ENCODE data around the gene SHKBP1.
"Not testable (repeated sequence)": the region's sequence is repeated elsewhere in the genome, so short reads cannot be mapped to it uniquely, and the experiment has no call there.

The SHKBP1 gene

DNA sequence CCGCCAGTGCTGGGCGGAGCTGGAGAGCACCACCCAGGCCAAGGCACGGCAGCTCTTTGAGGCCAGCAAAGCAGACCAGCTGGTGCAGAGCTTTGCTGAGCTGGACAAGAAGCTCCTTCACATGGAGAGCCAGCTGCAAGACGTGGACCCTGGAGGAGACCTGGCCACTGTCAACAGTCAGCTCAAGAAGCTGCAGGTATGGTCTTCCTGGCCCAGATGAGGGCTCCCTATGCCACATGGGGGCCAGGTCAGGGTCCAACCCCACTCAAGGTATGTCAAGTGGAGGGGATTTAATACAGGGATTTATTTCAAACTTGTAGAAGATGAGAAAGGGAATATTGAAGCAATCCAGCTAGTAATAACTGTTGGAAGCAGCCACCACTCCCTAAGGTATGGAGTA lies 42.5 kb upstream of the SHKBP1 start:
- TF ChIP-seq, protein P1, sequence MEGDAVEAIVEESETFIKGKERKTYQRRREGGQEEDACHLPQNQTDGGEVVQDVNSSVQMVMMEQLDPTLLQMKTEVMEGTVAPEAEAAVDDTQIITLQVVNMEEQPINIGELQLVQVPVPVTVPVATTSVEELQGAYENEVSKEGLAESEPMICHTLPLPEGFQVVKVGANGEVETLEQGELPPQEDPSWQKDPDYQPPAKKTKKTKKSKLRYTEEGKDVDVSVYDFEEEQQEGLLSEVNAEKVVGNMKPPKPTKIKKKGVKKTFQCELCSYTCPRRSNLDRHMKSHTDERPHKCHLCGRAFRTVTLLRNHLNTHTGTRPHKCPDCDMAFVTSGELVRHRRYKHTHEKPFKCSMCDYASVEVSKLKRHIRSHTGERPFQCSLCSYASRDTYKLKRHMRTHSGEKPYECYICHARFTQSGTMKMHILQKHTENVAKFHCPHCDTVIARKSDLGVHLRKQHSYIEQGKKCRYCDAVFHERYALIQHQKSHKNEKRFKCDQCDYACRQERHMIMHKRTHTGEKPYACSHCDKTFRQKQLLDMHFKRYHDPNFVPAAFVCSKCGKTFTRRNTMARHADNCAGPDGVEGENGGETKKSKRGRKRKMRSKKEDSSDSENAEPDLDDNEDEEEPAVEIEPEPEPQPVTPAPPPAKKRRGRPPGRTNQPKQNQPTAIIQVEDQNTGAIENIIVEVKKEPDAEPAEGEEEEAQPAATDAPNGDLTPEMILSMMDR (conservative IDR thresholded peaks at IDR 0.05; ENCODE audit: low read depth, low read length) = no peak
- DNase-seq (ENCODE audit: low read depth) = no peak

DNA sequence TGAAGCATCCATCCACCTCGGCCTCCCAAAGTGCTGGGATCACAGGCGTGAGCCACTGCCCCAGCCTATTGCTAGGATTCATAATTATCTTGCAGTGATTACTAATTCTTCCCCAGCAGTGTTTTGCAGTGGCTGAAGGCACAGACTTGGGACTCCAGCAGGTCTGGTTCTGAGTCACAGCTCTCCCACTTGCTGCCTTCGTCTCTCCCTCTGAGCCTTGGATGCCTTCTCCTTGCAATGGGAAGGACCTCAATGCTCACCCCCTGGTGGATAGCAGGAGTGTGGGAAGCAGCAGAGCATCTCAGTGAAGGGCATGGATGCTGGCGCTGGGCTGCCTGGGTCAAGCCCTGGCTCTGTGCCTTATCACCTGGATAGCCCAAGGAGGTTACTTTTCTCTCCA lies 37.6 kb upstream of the SHKBP1 start:
- no peak overlapping the region for H3K4me3 ChIP-seq (ENCODE audit: low read depth, low read length)
- TF ChIP-seq, protein P1 (conservative IDR thresholded peaks at IDR 0.05; ENCODE audit: low read depth, low read length) = peak; percentile 11
- no peak for DNase-seq (ENCODE audit: low read depth)

More for the DNA sequence above, 42.5 kb upstream of the SHKBP1 start:
- no peak overlapping the region for H3K4me3 ChIP-seq (ENCODE audit: low read depth, low read length)

DNA sequence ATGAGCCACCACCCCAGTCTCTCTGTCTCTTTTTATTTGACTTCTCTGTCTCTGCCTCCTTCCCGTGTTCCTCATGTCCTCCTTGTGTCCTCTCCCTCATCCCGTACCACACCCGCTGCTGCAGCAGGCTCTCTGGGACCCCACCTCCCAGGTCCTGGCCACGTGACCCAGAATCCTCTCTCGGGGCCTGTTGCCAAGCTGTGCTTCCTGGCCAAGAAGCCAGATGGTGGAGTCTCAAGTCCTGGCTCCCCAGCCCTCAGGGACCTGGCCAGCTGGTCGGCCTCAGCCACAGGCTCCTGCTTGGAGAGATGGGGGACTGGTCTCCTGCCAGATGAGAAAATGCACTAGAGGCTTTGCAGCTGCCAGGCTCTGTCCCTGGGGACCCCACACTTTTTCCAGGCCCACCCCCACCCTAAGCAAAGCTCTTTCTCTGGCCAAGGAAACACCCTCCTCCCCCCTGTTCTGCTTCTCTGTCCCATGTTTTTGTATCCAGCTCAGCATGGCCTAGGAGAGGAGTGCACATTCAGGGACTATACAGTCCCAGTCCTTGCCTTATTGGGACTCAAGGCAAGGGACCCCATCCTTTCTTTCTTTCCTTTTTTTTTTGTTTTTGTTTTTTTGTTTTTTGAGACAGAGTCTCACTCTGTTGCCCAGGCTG lies 34.3 kb upstream of the SHKBP1 start:
- TF ChIP-seq, protein P1 (conservative IDR thresholded peaks at IDR 0.05; ENCODE audit: low read depth, low read length) = peak; percentile 14
- no peak overlapping the region for H3K4me3 ChIP-seq (ENCODE audit: low read depth, low read length)
- peak; percentile 67 for DNase-seq (ENCODE audit: low read depth)

DNA sequence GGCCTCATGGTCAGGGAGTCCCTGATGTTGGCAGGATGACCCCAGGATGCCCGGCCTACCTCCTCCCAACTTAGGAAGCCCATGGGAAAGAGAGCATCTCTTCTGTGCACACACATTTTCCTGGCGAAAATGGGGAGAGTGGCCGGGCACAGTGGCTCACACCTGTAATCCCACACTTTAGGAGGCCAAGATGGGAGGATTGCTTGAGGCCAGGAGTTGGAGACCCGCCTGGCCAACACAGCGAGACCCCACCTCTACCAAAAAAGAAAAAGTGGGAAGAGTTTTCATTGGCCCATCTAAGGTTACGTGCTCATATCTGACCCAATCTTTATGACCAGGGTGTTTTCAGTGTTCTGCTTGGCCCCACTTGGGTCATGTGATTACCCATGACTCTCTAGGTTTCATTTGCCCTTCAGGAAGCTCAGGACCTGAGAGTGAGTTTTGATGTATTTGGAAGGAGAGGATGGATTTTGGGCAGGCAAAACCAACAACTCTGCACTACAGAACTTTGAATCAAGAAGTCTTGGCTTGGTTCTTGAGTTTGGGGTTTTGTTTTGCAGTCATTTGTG lies 33.6 kb upstream of the SHKBP1 start:
- no peak overlapping the region for H3K4me3 ChIP-seq (ENCODE audit: low read depth, low read length)
- TF ChIP-seq, protein P1 (conservative IDR thresholded peaks at IDR 0.05; ENCODE audit: low read depth, low read length) = no peak
- no peak for DNase-seq (ENCODE audit: low read depth)

DNA sequence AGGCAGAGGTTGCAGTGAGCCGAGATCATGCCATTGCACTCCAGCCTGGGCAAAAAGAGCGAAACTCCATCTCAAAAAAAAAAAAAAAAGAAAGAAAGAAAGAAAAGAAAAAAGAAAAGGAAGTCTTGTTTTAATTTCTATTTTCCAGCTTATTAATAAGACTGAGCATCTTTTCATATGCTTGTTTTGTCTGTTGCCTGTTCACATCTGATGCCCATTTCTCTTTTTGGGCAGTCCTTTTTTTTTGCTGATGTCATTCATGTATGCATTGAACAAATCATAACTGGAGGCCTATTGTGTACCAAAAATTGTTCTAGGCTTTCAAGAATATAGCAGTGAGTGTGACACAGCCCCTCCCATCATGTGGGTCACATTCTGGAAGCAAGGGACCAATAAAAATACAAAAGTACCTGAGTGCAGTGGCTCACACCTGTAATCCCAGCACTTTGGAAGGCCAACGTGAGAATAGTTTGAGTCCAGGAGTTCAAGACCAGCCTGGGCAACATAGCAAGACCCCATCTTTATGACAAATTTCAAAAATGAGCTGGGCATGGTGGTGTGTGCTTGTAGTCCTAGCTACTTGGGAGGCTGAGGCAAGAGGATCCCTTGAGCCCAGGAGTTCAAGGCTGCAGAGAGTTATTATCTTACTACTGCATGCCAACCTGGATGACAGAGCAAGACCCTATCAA lies 30.4 kb upstream of the SHKBP1 start:
- H3K4me3 ChIP-seq (ENCODE audit: low read depth, low read length); DNase-seq (ENCODE audit: low read depth): not testable (repeated sequence)

DNA sequence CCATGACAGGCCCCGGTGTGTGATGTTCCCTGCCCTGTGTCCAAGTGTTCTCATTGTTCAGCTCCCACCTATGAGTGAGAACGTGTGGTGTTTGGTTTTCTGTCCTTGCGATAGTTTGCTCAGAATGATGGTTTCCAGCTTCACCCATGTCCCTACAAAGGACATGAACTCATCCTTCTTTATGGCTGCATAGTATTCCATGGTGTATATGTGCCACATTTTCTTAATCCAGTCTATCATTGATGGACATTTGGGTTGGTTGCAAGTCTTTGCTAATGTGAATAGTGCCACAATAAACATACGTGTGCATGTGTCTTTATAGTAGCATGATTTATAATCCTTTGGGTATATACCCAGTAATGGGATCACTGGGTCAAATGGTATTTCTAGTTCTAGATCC lies 29.5 kb upstream of the SHKBP1 start:
- DNase-seq (ENCODE audit: low read depth); H3K4me3 ChIP-seq (ENCODE audit: low read depth, low read length): not testable (repeated sequence)

DNA sequence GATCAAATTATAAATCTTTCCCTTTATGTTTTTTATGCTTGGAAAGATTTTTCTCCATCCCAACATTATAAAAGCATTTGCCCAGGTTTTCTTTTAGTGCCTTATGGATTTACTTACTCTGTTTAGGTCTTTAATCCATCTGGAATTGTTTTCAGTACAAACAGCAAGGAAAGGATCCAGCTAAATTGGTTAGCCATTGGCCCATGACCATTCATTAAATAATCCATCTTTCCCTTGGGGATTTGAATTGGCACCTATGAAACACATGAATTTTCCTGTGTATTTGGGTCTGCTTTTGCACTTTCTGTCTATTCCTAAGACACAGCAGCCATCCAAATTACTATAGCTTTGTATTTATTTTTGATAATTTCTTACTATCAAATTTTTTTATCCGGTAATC lies 28.8 kb upstream of the SHKBP1 start:
- no peak for DNase-seq (ENCODE audit: low read depth)
- H3K4me3 ChIP-seq (ENCODE audit: low read depth, low read length) = no peak overlapping the region
- TF ChIP-seq, protein P1 (conservative IDR thresholded peaks at IDR 0.05; ENCODE audit: low read depth, low read length) = no peak
